Hepatocyte (in vitro differentiated cells): ENCODE data around the gene LMO2. TPM values are rescaled to one million over a fixed set of nuclear protein-coding genes. Genes with fewer than 3 reads are reported as not detected.

Experiments used
- DNase-seq: peaks from one replicate; pipeline ENCODE4 v3.0.0-alpha.2; 2016; ENCODE audit warnings: low spot score
- H2AFZ ChIP-seq: fragments of 200-600 bp; sonication (generic); 2 replicates; pipeline ENCODE4 v1.6.0; 2016; ENCODE audit warnings: antibody characterized with exemption, mild to moderate bottlenecking
- H3K27ac ChIP-seq: fragments of 200-600 bp; sonication (generic); 2 replicates; pipeline ENCODE4 v1.5.1; 2016; ENCODE audit warnings: mild to moderate bottlenecking
- H3K27me3 ChIP-seq: fragments of 200-600 bp; sonication (generic); 2 replicates; pipeline ENCODE4 v1.6.1; 2016
- H3K36me3 ChIP-seq: fragments of 200-600 bp; sonication (generic); replicated peaks from 2 replicates; pipeline ENCODE4 v1.5.1; 2016; ENCODE audit warnings: low read depth; ENCODE audit not compliant: insufficient read depth
- H3K4me1 ChIP-seq: fragments of 200-600 bp; sonication (generic); 2 replicates; pipeline ENCODE4 v1.5.1; 2016; ENCODE audit warnings: mild to moderate bottlenecking, moderate library complexity; ENCODE audit not compliant: insufficient read depth
- H3K4me2 ChIP-seq: fragments of 200-600 bp; sonication (generic); 2 replicates; pipeline ENCODE4 v1.6.0; 2016
- H3K4me3 ChIP-seq: fragments of 200-600 bp; sonication (generic); 2 replicates; pipeline ENCODE4 v1.5.1; 2016; ENCODE audit warnings: mild to moderate bottlenecking
- H3K79me2 ChIP-seq: fragments of 200-600 bp; sonication (generic); 2 replicates; pipeline ENCODE4 v1.6.0; 2017; ENCODE audit warnings: mild to moderate bottlenecking
- H3K9me2 ChIP-seq: fragments of 200-600 bp; sonication (generic); replicated peaks from 2 replicates; pipeline ENCODE4 v1.6.0; 2017; ENCODE audit warnings: mild to moderate bottlenecking; ENCODE audit not compliant: insufficient read depth
- H3K9me3 ChIP-seq: fragments of 200-600 bp; sonication (generic); 2 replicates; pipeline ENCODE4 v1.5.1; 2016; ENCODE audit warnings: low read depth, mild to moderate bottlenecking
- H4K20me1 ChIP-seq: fragments of 200-600 bp; sonication (generic); 2 replicates; pipeline ENCODE4 v1.6.0; 2016; ENCODE audit warnings: mild to moderate bottlenecking; ENCODE audit not compliant: insufficient read depth, poor library complexity, severe bottlenecking
- EZH2 ChIP-seq: fragments of 200-600 bp; sonication (generic); IDR thresholded peaks from 2 replicates; pipeline ENCODE4 v1.6.1; 2016; ENCODE audit warnings: antibody characterized with exemption, mild to moderate bottlenecking, borderline replicate concordance
- EZH2phosphoT487 ChIP-seq: fragments of 200-600 bp; sonication (generic); IDR thresholded peaks from one replicate; pipeline ENCODE4 v1.6.1; 2018; ENCODE audit warnings: antibody characterized with exemption, mild to moderate bottlenecking, low read depth, moderate library complexity; ENCODE audit not compliant: unreplicated experiment, severe bottlenecking
- WGBS: methylation state at CpG from one replicate; pipeline ENCODE4 v1.1.6; 2016; ENCODE audit warnings: low lambda C conversion rate; ENCODE audit errors: missing lambda C conversion rate; 5-methylcytosine and 5-hydroxymethylcytosine counted together
- polyA plus RNA-seq: library from polyadenylated mRNA; unstranded; fragments of >200 nt; fragmentation: Nextera tagmentation; extraction: Ambion mirVana; gene quantifications from 2 replicates; pipeline ENCODE4 v1.2.1, GENCODE V29; 2016
- total RNA-seq: library from RNA; depleted of rRNA; stranded (reverse); fragments of >200 nt; gene quantifications from 2 replicates; pipeline ENCODE4 v1.2.3, GENCODE V29; 2014
- TF ChIP-seq, protein P1 (sequence below): fragments of 200-600 bp; sonication (generic); IDR thresholded peaks from 2 replicates; pipeline ENCODE4 v1.5.1; 2016; ENCODE audit warnings: antibody characterized with exemption, mild to moderate bottlenecking; ENCODE audit not compliant: poor library complexity

Gene LMO2
- total and polyA plus RNA-seq, 2 experiments from 2014 or later, result 2.5 to 5.5 TPM

DNA sequence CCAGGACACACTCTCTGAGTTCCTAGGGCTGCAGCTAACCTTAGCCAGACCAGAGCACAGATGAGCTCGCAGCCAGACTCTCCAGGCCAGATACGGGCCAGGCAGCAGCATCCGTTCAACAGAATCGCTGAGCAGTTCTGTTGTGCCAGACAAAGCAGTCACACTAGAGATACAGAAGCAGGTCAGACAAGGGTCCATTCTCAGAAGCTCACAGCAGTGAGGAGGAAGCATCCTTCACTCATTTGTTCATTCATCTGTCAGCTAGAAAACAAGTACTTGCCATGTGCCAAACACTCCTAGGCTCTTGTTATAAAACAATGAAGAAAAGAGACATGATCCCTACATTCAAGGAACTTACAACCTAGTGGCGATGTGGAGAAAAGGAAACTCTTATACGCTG lies 2.6 kb downstream of the LMO2 start:
- Histone ChIP-seq H3K9me2 (no peaks in the 10 kb centered on the region), H3K4me1 (peaks cover 10% of the 10 kb centered on the region), H2AFZ (no peak overlapping the region), H3K9me3 (no peaks in the 10 kb centered on the region), H3K4me3 (no peak overlapping the region), H3K4me2 (no peak overlapping the region), H3K36me3 (no peaks in the 10 kb centered on the region), H3K79me2 (no peaks in the 10 kb centered on the region), H4K20me1 (no peaks in the 10 kb centered on the region), H3K27ac (no peak overlapping the region), H3K27me3 (no peaks in the 10 kb centered on the region)
- no peak for DNase-seq
- 94% methylated on average over 6 of the region's 6 CpGs for WGBS
- TF ChIP-seq, protein P1, sequence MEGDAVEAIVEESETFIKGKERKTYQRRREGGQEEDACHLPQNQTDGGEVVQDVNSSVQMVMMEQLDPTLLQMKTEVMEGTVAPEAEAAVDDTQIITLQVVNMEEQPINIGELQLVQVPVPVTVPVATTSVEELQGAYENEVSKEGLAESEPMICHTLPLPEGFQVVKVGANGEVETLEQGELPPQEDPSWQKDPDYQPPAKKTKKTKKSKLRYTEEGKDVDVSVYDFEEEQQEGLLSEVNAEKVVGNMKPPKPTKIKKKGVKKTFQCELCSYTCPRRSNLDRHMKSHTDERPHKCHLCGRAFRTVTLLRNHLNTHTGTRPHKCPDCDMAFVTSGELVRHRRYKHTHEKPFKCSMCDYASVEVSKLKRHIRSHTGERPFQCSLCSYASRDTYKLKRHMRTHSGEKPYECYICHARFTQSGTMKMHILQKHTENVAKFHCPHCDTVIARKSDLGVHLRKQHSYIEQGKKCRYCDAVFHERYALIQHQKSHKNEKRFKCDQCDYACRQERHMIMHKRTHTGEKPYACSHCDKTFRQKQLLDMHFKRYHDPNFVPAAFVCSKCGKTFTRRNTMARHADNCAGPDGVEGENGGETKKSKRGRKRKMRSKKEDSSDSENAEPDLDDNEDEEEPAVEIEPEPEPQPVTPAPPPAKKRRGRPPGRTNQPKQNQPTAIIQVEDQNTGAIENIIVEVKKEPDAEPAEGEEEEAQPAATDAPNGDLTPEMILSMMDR, result no peak
- TF ChIP-seq EZH2 (no peak), EZH2phosphoT487 (no peak)

DNA sequence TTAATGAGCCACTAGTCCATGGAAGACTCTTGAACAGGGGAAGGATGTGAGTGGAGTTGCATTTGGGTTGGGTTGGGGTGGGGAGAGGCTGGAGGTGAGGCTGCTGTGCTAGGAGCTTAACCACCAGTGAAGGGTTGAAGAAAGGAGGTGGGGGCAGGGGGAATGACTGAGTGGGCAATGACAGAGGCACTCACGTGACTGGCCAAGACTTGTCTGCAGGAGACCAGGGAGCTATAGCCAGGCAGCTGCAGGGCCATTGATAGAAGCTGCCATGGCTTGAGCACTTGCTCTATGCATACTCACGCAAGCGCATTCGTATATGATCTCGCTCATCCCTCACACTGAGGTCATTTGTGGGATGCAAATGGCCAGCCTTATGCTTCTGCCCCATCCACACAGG lies 4.0 kb downstream of the LMO2 start:
- Histone ChIP-seq H3K4me1 (peaks cover 10% of the 10 kb centered on the region), H3K4me2 (no peak overlapping the region), H3K79me2 (no peaks in the 10 kb centered on the region), H3K9me2 (no peaks in the 10 kb centered on the region), H3K4me3 (no peak overlapping the region), H3K36me3 (no peaks in the 10 kb centered on the region), H2AFZ (no peak overlapping the region), H3K27ac (no peak overlapping the region), H4K20me1 (no peaks in the 10 kb centered on the region), H3K27me3 (no peaks in the 10 kb centered on the region), H3K9me3 (no peaks in the 10 kb centered on the region)
- WGBS, result 96% methylated on average over 5 of the region's 5 CpGs
- TF ChIP-seq EZH2, result no peak
- no peak for TF ChIP-seq EZH2phosphoT487
- TF ChIP-seq, protein P1, result no peak
- no peak for DNase-seq

DNA sequence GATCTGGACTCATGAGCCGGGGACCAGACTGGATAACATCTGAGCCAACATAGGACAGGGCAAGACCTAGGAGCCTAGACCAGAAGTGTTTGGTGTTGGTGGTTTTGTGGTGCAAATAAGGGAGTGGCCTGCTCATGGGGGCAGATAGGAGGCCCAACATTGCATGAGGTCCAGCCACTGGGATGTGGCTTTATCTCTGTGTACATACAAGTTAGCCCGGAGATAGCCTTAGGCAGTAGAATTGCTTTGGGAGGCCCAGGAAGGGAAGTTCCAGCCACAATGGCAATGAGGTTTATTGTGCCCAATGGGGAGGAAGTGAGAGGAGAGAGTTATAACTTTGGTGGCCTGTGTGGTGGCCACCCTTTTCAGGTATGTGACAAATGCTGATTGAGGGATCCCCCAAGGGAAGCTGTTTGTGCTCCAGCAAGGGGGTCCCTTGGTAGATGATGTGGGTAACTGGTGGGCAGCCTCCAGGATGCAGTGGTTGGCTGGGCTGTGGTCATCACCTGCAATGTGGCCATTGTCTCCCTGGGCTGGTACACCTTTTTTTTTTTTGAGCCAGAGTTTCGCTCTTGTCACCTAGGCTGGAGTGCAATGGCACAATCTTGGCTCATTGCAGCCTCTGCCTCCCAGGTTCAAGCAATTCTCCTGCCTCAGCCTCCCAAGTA lies 6.4 kb downstream of the LMO2 start:
- Histone ChIP-seq H2AFZ (no peak overlapping the region), H3K79me2 (no peaks in the 10 kb centered on the region), H4K20me1 (no peaks in the 10 kb centered on the region), H3K9me2 (no peaks in the 10 kb centered on the region), H3K9me3 (no peaks in the 10 kb centered on the region), H3K4me3 (no peak overlapping the region), H3K36me3 (no peaks in the 10 kb centered on the region), H3K4me1 (peaks cover 5% of the 10 kb centered on the region), H3K27ac (no peak overlapping the region), H3K27me3 (no peaks in the 10 kb centered on the region), H3K4me2 (no peak overlapping the region)
- TF ChIP-seq, protein P1, result no peak
- no peak for TF ChIP-seq EZH2phosphoT487
- TF ChIP-seq EZH2, result no peak
- DNase-seq, result peak; percentile 24
- WGBS, result 74% methylated on average over 3 of the region's 3 CpGs

DNA sequence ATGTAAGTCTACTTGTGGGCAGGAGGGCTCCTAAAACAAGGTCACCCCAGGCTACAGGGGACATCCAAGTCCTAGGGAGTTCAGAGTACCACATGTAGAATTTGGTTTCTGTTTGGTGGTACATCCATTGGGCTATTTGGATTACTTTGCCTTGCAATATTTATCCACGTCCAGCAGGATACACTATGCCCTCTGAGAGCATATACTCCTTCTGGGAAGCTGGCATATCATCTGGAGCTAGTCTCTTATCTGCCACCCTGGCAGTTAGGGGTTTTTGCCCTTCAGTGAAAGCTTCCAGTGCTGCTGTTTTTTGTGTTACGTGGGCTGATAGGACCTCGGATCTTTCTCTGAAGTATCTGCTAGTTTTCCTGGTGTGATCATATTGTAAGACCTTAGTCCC lies 7.3 kb downstream of the LMO2 start:
- Histone ChIP-seq H3K27ac (no peak overlapping the region), H3K4me1 (peaks cover 4% of the 10 kb centered on the region), H3K4me2 (no peak overlapping the region), H2AFZ (no peak overlapping the region), H3K4me3 (no peak overlapping the region), H3K9me3 (no peaks in the 10 kb centered on the region), H3K36me3 (no peaks in the 10 kb centered on the region), H3K27me3 (no peaks in the 10 kb centered on the region), H3K79me2 (no peaks in the 10 kb centered on the region), H3K9me2 (no peaks in the 10 kb centered on the region), H4K20me1 (no peaks in the 10 kb centered on the region)
- DNase-seq, result no peak
- TF ChIP-seq, protein P1, result no peak
- TF ChIP-seq EZH2phosphoT487 (no peak), EZH2 (no peak)
- WGBS, result 80% methylated on average over 3 of the region's 3 CpGs
